ENCODE measurements around the gene SMAD6. TPM values are rescaled to one million over a fixed set of nuclear protein-coding genes. Genes with fewer than 3 reads are reported as not detected.

The SMAD6 gene
- total RNA-seq, 2 donors from 2014 or later, result 9.4 to 22.0 TPM

- no peaks in the 10 kb centered on the region for H3K27me3 ChIP-seq
- no peak overlapping the region for H3K4me3 ChIP-seq
- H3K36me3 ChIP-seq, result no peaks in the 10 kb centered on the region
- intact Hi-C loops (cut with DNase I), result loop anchor here (5.0 kb wide), 1 partner anchor 69 kb away; no protein-coding TSS in a partner anchor
- H3K4me1 ChIP-seq, result peaks cover 16% of the 10 kb centered on the region
- no peak overlapping the region for H3K9ac ChIP-seq (ENCODE audit: low read depth in 2 of 2, low read length in 2 of 2)
- no peaks in the 10 kb centered on the region for H3K9me3 ChIP-seq
- TF ChIP-seq CTCF (IDR thresholded peaks at IDR 0.05), result no peak
- no peak for DNase-seq
- no peak overlapping the region for H3K27ac ChIP-seq
Observed at GRCh38 chr15:66778716-66779115, 76.7 kb downstream of the SMAD6 start.

GRCh38 chr15:66779331-66780009 lies 77.4 kb downstream of the SMAD6 start:
- peak; percentile 67 for DNase-seq
- TF ChIP-seq CTCF (IDR thresholded peaks at IDR 0.05), result no peak
- intact Hi-C loops (cut with DNase I), result loop anchor here (5.0 kb wide), 1 partner anchor 68 kb away; no protein-coding TSS in a partner anchor
- no peaks in the 10 kb centered on the region for H3K36me3 ChIP-seq
- H3K4me1 ChIP-seq, result peaks cover 10% of the 10 kb centered on the region
- H3K4me3 ChIP-seq, result no peak overlapping the region
- peak overlapping the region in 1 of 2 donors; percentile 46 for H3K9ac ChIP-seq (ENCODE audit: low read depth in 2 of 2, low read length in 2 of 2)
- H3K27me3 ChIP-seq, result no peaks in the 10 kb centered on the region
- no peaks in the 10 kb centered on the region for H3K9me3 ChIP-seq
- H3K27ac ChIP-seq, result peak overlapping the region; percentile 81

GRCh38 chr15:66780172-66780972 lies 78.3 kb downstream of the SMAD6 start:
- TF ChIP-seq CTCF (IDR thresholded peaks at IDR 0.05), result no peak
- intact Hi-C loops (cut with DNase I), result no loop called here
- H3K4me1 ChIP-seq, result peaks cover 10% of the 10 kb centered on the region
- no peak overlapping the region for H3K4me3 ChIP-seq
- peak; percentile 75 for DNase-seq
- H3K36me3 ChIP-seq, result no peaks in the 10 kb centered on the region
- H3K27me3 ChIP-seq, result no peaks in the 10 kb centered on the region
- no peaks in the 10 kb centered on the region for H3K9me3 ChIP-seq
- H3K27ac ChIP-seq, result peak overlapping the region; percentile 81
- H3K9ac ChIP-seq (ENCODE audit: low read depth in 2 of 2, low read length in 2 of 2), result peak overlapping the region; percentile 1 to 46

- H3K27ac ChIP-seq, result no peak overlapping the region
- DNase-seq, result no peak
Observed at GRCh38 chr15:66780973-66781718, 79.1 kb downstream of the SMAD6 start.

More at GRCh38 chr15:66780973-66781718, 79.1 kb downstream of the SMAD6 start:
- intact Hi-C loops (cut with DNase I), result no loop called here
- H3K4me1 ChIP-seq, result peaks cover 10% of the 10 kb centered on the region
- no peaks in the 10 kb centered on the region for H3K36me3 ChIP-seq
- H3K4me3 ChIP-seq, result no peak overlapping the region
- no peak for TF ChIP-seq CTCF (IDR thresholded peaks at IDR 0.05)
- no peaks in the 10 kb centered on the region for H3K9me3 ChIP-seq
- H3K9ac ChIP-seq (ENCODE audit: low read depth in 2 of 2, low read length in 2 of 2), result no peak overlapping the region
- H3K27me3 ChIP-seq, result no peaks in the 10 kb centered on the region

Data from colonic mucosa (tissue), 4 donors.